GM12878 (cell line): ENCODE measurements around the gene LRIG2. TPM values are rescaled to one million over a fixed set of nuclear protein-coding genes. Genes with fewer than 3 reads are reported as not detected.

Experiments
- ATAC-seq: fragments of 200-7000 bp; cut with Tn5 transposase; 3 replicates; pipeline ENCODE4 v1.9.1; 2020; ENCODE audit warnings: mild to moderate bottlenecking, moderate library complexity
- BruUV-seq: library from RNA; stranded (reverse); fragments of 400-500 nt; replicated peaks from 2 replicates; lab custom pipeline; 2021; lab: Mats Ljungman, UMichigan
- CTCF ChIA-PET: fragments of 300-600 bp; sonication (Branson Sonifier 250); formaldehyde crosslinking; extraction: SDS; loops from one replicate; lab custom pipeline; 2021; ENCODE audit warnings: inconsistent platforms; lab: Yijun Ruan, JAX
- POLR2A ChIA-PET: fragments of 350-600 bp; formaldehyde crosslinking; extraction: SDS; loops from one replicate; lab custom pipeline; 2021; ENCODE audit warnings: inconsistent platforms; lab: Charles Lee
- RAD21 ChIA-PET: fragments of 300-600 bp; sonication (Branson Sonifier 250); formaldehyde crosslinking; loops from one replicate; lab custom pipeline; 2023; ENCODE audit warnings: antibody characterized with exemption; ENCODE audit not compliant: unreplicated experiment; lab: Charles Lee
- SMC1A ChIA-PET: fragments of 300-600 bp; sonication (Branson Sonifier 250); formaldehyde crosslinking; loops from one replicate; lab custom pipeline; 2023; ENCODE audit not compliant: unreplicated experiment, uncharacterized antibody; lab: Charles Lee
- DNase-seq: peaks from one replicate; pipeline ENCODE4 v3.0.0-alpha.2; 2011; ENCODE audit warnings: low read depth, low spot score
- FAIRE-seq: peaks from 3 replicates; lab custom pipeline; 2011; peaks lifted over from hg19 to GRCh38; lab: Jason Lieb, UNC
- H2AFZ ChIP-seq: 2 replicates; pipeline ENCODE4 v1.6.0; 2011; ENCODE audit warnings: low read depth, low read length, control low read depth; ENCODE audit not compliant: control insufficient read depth
- H3K27ac ChIP-seq: 2 replicates; pipeline ENCODE4 v1.5.1; 2011; ENCODE audit warnings: control low read depth; ENCODE audit not compliant: control insufficient read depth, insufficient read depth
- H3K27me3 ChIP-seq, 2 experiments: replicated peaks in 1 of 2; 2 replicates each; pipeline versions ENCODE4 v1.6.0 to v1.6.1; 2011; ENCODE audit warnings: low read length in 1 of 2; ENCODE audit not compliant: control insufficient read depth in 2 of 2, insufficient read depth in 2 of 2
- H3K36me3 ChIP-seq, 2 experiments: 2 replicates each; pipeline ENCODE4 v1.5.1; 2011; ENCODE audit warnings: low read length in 1 of 2; ENCODE audit not compliant: control insufficient read depth in 2 of 2, insufficient read depth in 2 of 2
- H3K4me1 ChIP-seq: 2 replicates; pipeline ENCODE4 v1.6.1; 2011; ENCODE audit warnings: mild to moderate bottlenecking, low read length, moderate library complexity, mixed read lengths; ENCODE audit not compliant: control insufficient read depth, insufficient read depth
- H3K4me2 ChIP-seq: 2 replicates; pipeline ENCODE4 v1.6.0; 2011; ENCODE audit warnings: control low read depth; ENCODE audit not compliant: control insufficient read depth, insufficient read depth
- H3K4me3 ChIP-seq: fragments of 200-600 bp; sonication (generic); 2 replicates; pipeline ENCODE4 v1.5.1; 2016
- H3K79me2 ChIP-seq: 2 replicates; pipeline ENCODE4 v1.6.0; 2011; ENCODE audit warnings: low read length; ENCODE audit not compliant: control insufficient read depth, insufficient read depth
- H3K9ac ChIP-seq: 2 replicates; pipeline ENCODE4 v1.8.0; 2011; ENCODE audit warnings: low read length, control low read depth, mixed read lengths; ENCODE audit not compliant: control insufficient read depth, insufficient read depth
- H3K9me3 ChIP-seq: replicated peaks from 3 replicates; pipeline ENCODE4 v1.5.1; 2011; ENCODE audit warnings: mild to moderate bottlenecking, low read length; ENCODE audit not compliant: control insufficient read depth, insufficient read depth
- H4K20me1 ChIP-seq: 2 replicates; pipeline ENCODE4 v1.6.0; 2011; ENCODE audit not compliant: control insufficient read depth, insufficient read depth
- ASH2L ChIP-seq: fragments of 300-600, 200-600 bp; sonication (generic); IDR thresholded peaks from 2 replicates; pipeline ENCODE4 v1.6.1; 2017; ENCODE audit warnings: low read depth, mild to moderate bottlenecking, borderline replicate concordance
- CHD1 ChIP-seq: IDR thresholded peaks from 2 replicates; pipeline ENCODE4 v1.6.1; 2012; ENCODE audit warnings: low read depth, low read length, improper control_type of control experiment
- EZH2 ChIP-seq: IDR thresholded peaks from 2 replicates; pipeline ENCODE4 v1.6.1; 2012; ENCODE audit warnings: low read depth, mild to moderate bottlenecking, control low read depth, inconsistent platforms, low read length, borderline replicate concordance; ENCODE audit not compliant: control insufficient read depth
- FOS ChIP-seq: IDR thresholded peaks from 3 replicates; pipeline ENCODE4 v1.6.1; 2011; ENCODE audit warnings: borderline replicate concordance; ENCODE audit not compliant: insufficient read length; ENCODE audit errors: extremely low read depth
- HCFC1 ChIP-seq: fragments of 150-350 bp; IDR thresholded peaks from 2 replicates; pipeline ENCODE4 v1.6.1; 2014; ENCODE audit warnings: low read length
- JUND ChIP-seq: IDR thresholded peaks from 2 replicates; pipeline ENCODE4 v1.6.1; 2012; ENCODE audit warnings: low read depth, mild to moderate bottlenecking, low read length, improper control_type of control experiment, moderate library complexity
- POLR2A ChIP-seq: IDR thresholded peaks from 2 replicates; pipeline ENCODE4 v1.6.1; 2011; ENCODE audit warnings: low read depth, mild to moderate bottlenecking, low read length
- RB1 ChIP-seq: fragments of 450-650 bp; formaldehyde crosslinking; IDR thresholded peaks from 2 replicates; pipeline ENCODE4 v1.6.1; 2017; ENCODE audit warnings: mild to moderate bottlenecking, borderline replicate concordance
- RBBP5 ChIP-seq: fragments of 200-600 bp; sonication (generic); conservative IDR thresholded peaks from 2 replicates; pipeline ENCODE4 v1.6.1; 2016
- USF1 ChIP-seq: IDR thresholded peaks from 2 replicates; pipeline ENCODE4 v1.6.1; 2011; ENCODE audit warnings: borderline replicate concordance, low read depth, mild to moderate bottlenecking, moderate library complexity, mixed read lengths, low read length; ENCODE audit not compliant: insufficient read depth; ENCODE audit errors: extremely low read length
- ZBTB40 ChIP-seq: fragments of 450-650 bp; IDR thresholded peaks from 2 replicates; pipeline ENCODE4 v1.6.1; 2016; ENCODE audit warnings: mild to moderate bottlenecking, moderate library complexity, borderline replicate concordance
- WGBS: methylation state at CpG from one replicate; pipeline ENCODE4 v1.1.6; 2016; ENCODE audit warnings: low lambda C conversion rate; ENCODE audit not compliant: insufficient replicate concordance, insufficient coverage; ENCODE audit errors: missing lambda C conversion rate; 5-methylcytosine and 5-hydroxymethylcytosine counted together
- in situ Hi-C: fragments of 300-500 bp; cut with MboI; formaldehyde crosslinking; loops from 9 replicates; pipeline ENCODE4 v1.14.3; 2018; ENCODE audit warnings: mixed read lengths
- intact Hi-C: fragments of 100-400 bp; cut with micrococcal nuclease; formaldehyde crosslinking; loops from one replicate; pipeline ENCODE4 v1.14.2; 2022; ENCODE audit not compliant: unreplicated experiment
- polyA plus RNA-seq, 11 experiments: library from polyadenylated mRNA; depleted of rRNA in 4 of 11; unstranded in 6 of 11; stranded (reverse) in 5 of 11; fragments of >200 nt; fragmentation: Nextera tagmentation in 4 of 11; fragmentation: Illumina TruSeq in 1 of 11; extraction: Ambion mirVana in 4 of 11; extraction: Trizol in 1 of 11; gene quantifications; 1 replicate in 1 of 11; 2 replicates in 10 of 11; pipeline versions ENCODE4 v1.2.1 to v1.2.3, GENCODE V29; 2011 to 2016; ENCODE audit warnings: inconsistent platforms in 2 of 11, missing spikeins in 2 of 11, low read depth in 1 of 11
- total RNA-seq, 4 experiments: library from RNA; depleted of rRNA in 3 of 4; stranded (reverse); fragments of >200 nt in 3 of 4; fragmentation: Illumina TruSeq in 1 of 4; extraction: Trizol in 1 of 4; gene quantifications; 2 replicates each; pipeline versions ENCODE4 v1.2.1 to v1.2.3, GENCODE V29; 2013 to 2021
- TF ChIP-seq, protein P1 (sequence below): IDR thresholded peaks from 2 replicates; pipeline ENCODE4 v1.6.1; 2011; ENCODE audit warnings: low read depth, low read length, improper control_type of control experiment, borderline replicate concordance

LRIG2 gene
- total and polyA plus RNA-seq, 10 of the 15 experiments (the other 5 are each of a cell fraction or from before 2014, with no cell fraction given), result 0.77 to 11.8 (median 5.1) TPM

- TF ChIP-seq USF1 (no peak), CHD1 (no peak), ASH2L (no peak), FOS (no peak), RBBP5 (no peak)
- TF ChIP-seq, protein P1, sequence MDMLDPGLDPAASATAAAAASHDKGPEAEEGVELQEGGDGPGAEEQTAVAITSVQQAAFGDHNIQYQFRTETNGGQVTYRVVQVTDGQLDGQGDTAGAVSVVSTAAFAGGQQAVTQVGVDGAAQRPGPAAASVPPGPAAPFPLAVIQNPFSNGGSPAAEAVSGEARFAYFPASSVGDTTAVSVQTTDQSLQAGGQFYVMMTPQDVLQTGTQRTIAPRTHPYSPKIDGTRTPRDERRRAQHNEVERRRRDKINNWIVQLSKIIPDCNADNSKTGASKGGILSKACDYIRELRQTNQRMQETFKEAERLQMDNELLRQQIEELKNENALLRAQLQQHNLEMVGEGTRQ, result no peak
Measured at GRCh38 chr1:113094506-113094905, 21.5 kb downstream of the LRIG2 start (continued).

DNA sequence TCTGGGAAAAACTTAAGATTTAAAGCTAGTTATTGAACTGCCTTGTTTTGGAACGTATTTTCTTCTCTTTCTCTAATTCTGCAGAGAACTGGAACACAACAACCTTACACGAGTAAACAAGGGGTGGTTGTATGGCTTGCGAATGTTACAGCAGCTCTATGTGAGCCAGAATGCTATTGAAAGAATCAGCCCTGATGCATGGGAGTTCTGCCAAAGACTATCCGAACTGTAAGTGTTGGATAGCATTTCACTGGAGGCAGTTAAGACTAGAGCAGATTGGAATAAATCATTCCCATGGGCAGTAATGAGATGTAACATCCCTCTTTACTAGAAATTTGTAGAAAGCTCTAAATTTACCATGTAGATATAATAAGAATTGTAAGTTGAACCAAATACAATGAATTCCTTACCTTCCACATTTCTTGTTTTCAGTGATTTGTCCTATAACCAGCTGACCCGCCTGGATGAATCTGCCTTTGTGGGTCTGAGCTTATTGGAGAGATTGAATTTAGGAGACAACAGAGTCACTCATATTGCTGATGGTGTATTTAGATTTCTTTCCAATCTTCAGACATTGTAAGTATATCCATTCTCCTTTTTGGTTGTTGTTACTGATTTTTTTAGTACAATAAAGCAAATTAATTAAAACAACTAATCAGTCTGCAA is 22.9 kb downstream of the LRIG2 start:
- ChIA-PET SMC1A (interaction anchor here (1.0 to 1.8 kb wide), 2 partner anchors 9 to 23 kb away, joined by 3 to 5 read pairs; partner anchors contain the start of gene LRIG2), POLR2A (no interaction called here), RAD21 (interaction anchor here (2.0 kb wide), 1 partner anchor 23 kb away, joined by 4 read pairs; the partner anchor contains the start of gene LRIG2), CTCF (interaction anchor here (7.9 kb wide), 1 partner anchor 23 kb away, joined by 43 read pairs; the partner anchor contains the start of gene LRIG2)
- no peak for ATAC-seq
- Histone ChIP-seq H3K9ac (no peak overlapping the region), H3K4me3 (no peak overlapping the region), H2AFZ (no peak overlapping the region), H3K36me3 (peaks cover 0 to 34% of the 10 kb centered on the region in 2 experiments; a peak in 3 of 4 replicates), H3K79me2 (no peaks in the 10 kb centered on the region), H3K4me2 (no peak overlapping the region), H3K27me3 (no peaks in the 10 kb centered on the region), H4K20me1 (no peaks in the 10 kb centered on the region), H3K27ac (no peak overlapping the region), H3K9me3 (no peaks in the 10 kb centered on the region), H3K4me1 (no peaks in the 10 kb centered on the region)
- BruUV-seq, result no TSS peak
- intact Hi-C loops, result no loop called here
- 98% methylated on average over 5 of the region's 5 CpGs for WGBS
- FAIRE-seq, result no peak
- no peak for TF ChIP-seq POLR2A
- TF ChIP-seq ZBTB40, result no peak
- TF ChIP-seq EZH2, result no peak
- no peak for TF ChIP-seq RB1
- TF ChIP-seq HCFC1, result no peak
- no peak for TF ChIP-seq JUND
- TF ChIP-seq USF1, result no peak
- in situ Hi-C loops, result no loop called here
- DNase-seq, result no peak
